Measurements from ENCODE around the gene NOPCHAP1. TPM values are rescaled to one million over a fixed set of nuclear protein-coding genes. Genes with fewer than 3 reads are reported as not detected.

NOPCHAP1 gene
- total RNA-seq, 1 experiment from 2014 or later, result 3.2 TPM

DNA sequence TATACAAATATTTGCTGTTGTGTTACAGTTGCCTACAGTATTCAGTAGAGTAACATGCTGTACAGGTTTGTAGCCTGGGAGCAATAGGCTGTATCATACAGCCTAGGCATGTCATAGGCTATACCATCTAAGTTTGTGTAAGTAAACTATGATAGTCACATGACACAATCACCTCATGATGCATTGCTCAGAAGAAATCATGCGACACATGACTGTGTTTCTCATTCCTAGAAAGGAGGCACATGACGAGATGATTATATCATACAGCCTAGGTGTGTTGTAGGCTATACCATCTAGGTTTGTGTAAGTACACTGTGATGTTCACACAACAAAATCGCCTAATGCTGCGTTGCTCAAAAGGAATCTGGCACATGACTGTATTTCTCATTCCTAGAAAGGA is 31.9 kb downstream of the NOPCHAP1 start:
- DNase-seq (ENCODE audit: low read depth), result no peak

DNA sequence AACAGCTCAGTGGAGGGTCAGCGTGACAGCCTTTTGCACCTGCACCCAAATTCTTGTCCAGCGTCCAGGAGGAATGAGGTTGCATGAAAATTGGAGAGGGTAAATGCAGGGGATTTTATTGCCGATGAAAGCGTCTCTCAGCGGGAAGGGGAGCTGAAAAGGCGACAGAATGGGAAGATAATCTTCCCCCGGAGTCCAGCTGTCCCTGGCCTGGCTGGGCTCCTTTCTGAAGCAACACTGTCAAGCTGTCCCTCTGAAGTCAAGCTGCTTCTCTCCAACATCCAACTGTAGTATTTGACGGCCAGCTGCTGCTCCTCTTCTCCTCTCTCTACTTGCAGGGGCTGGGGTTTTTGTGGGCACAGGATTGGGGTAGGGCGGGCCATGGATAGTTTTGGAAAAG is 32.7 kb downstream of the NOPCHAP1 start:
- DNase-seq (ENCODE audit: low read depth), result no peak

DNA sequence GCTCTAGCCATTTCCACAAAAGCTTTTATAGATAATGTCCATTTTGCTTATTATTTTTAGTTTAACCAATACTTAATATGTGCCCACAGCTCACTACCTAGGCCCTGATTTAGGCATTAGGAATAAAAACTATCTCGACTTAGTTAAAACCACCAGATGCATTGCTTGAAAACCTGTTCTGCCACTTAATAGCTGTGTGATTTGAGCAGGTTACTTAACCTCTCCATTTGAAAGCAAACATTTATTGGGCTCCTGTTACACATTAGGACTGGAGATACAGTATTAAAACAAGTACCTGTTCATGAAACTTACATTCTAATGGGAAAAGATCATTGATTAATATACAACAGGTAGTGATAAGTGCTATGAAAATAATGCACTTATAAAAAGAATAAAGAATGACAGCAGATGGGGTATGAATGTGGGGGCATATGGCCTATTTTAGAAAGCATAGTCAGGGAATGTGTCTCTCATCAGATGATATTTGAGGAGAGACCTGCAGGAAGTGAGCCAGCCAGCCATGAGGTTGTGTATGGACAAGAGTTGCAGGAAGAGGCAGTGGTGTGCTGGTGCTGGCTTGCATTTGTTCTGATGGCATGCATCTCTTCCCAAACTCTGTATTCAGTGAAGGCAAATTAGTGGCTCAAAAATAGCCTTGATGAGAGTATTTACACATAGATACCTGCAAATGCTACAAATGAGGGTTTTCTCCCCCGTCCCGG is 34.3 kb downstream of the NOPCHAP1 start:
- no peak for DNase-seq (ENCODE audit: low read depth)

DNA sequence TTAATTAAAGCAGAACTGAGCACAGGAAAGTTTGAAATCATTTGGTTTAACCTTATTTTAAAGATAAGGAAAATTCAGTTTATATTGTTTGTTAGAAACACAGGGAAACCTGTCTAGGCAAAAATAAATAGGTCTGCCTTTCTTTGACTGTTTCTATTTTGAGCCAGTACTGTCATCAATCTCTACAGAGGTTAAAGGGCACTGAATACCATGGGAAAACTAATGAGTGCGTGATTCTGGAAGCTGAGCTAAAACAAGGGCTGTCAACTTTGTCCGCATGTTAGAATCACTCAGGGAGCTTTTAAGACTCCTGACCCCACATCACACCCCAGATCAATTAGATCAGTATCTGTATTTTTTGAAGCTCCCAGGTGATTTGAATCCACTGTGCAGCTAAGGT is 38.8 kb downstream of the NOPCHAP1 start:
- no peak for DNase-seq (ENCODE audit: low read depth)

GRCh38 chr12:105025890-105026289 is 39.8 kb downstream of the NOPCHAP1 start:
- peak; percentile 12 for DNase-seq (ENCODE audit: low read depth)

DNA sequence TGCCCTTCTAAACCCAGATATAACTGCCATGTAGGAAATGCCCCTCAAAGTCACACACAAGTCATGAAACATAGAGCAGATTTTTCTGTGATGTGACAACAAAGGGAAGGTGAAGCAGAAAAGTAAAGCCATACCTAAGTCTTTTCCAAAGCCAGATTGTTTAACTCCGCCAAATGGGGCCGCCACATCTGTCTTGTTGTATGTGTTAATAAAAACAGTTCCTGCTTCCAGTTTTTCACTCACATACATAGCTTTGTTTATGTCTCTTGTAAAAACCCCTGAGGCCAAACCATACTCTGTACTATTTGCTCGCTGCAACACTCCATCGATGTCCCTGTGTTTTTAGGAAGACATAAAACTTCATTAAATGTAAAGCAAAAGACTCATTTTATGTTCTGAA is 40.3 kb downstream of the NOPCHAP1 start:
- no peak for DNase-seq (ENCODE audit: low read depth)

DNA sequence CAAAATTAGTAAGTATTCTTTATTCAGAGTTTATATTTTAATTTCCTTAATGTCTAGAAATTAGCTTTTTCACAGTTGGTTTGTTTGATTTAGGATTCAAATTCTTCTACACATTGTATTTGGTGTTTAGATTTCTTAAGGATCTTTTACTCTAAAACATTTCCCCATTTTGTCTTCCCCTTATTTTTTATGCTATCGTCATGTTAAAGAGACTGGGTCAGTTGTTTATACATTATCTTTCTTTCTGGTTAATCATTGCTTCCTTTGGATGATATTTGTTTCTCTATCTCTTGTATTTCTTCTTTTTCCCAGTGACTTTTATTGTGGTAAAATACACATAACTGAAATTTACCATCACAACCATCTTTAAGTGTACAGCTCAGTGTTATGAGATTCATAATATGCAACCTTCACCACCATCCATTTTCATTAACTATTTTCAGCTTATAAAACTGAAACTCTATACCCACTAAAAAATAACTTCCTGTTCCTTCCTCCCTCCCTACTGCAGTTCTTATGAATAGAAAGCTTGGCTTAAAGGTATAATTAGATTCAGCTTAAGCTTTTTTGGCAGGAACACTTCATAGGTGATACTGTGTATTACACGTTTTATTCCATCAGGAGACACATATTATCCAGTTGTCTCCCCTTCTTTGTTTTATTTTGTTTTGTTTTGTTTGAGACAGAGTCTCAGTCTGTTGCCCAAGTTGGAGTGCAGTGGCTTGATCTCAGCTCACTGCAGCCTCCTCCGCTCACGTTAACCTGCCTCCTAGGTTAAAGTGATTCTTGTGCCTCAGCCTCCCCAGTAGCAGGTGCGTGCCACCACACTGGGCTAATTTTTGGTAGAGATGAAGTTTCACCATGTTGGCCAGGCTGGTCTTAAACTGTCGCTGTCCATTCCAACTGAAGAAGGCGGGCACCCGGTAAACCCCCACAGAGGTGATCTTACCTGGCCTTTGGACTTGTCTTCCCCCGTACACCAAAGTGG is 45.0 kb downstream of the NOPCHAP1 start:
- no peak for DNase-seq (ENCODE audit: low read depth)

DNA sequence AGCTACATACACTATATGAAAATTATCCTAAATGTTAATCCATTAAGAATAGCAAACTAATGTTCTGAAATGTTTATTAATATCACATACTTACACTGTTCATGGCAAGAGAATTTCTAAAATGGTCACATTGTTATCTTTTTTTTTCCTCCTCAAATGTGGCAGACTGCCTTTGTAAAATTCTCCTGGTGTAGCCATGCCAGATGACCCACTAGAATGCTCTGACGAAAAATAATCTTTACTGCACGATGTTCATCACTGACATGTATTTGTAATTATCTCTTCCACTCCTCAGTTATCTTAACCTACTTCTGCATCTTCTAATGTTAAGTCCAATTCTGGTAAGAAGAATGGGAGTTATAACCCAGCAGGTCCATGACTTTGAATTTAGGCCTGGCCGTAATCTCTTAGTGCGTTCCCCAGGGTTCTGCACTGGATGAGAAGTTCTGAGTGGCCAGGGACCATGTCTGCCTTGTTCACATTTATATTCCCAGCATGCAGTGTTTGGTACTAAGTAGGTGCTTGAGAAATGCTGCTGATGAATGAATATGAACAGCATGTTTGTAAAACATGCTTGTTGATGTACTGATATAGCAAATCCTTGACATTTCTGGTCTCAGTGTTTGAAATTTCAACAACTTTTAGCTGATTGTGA is 46.7 kb downstream of the NOPCHAP1 start:
- DNase-seq (ENCODE audit: low read depth), result no peak

- no peak for DNase-seq (ENCODE audit: low read depth)
Observed at GRCh38 chr12:105033851-105034250, 47.7 kb downstream of the NOPCHAP1 start.

Other genes starting within 250 kb of the NOPCHAP1 start
- 2.2 and 2.4 TPM in 2 replicates for gene SLC41A2, start 28.0 kb upstream of the NOPCHAP1 start, total RNA-seq (2014; rRNA removed)
- gene ALDH1L2, start 98.1 kb downstream of the NOPCHAP1 start, total RNA-seq (2014; rRNA removed), result 7.5 and 14.9 TPM in 2 replicates
- 64.3 and 83.5 TPM in 2 replicates for gene WASHC4, start 121.4 kb downstream of the NOPCHAP1 start, total RNA-seq (2014; rRNA removed)
- 36.9 and 41.6 TPM in 2 replicates for gene APPL2, start 249.9 kb downstream of the NOPCHAP1 start, total RNA-seq (2014; rRNA removed)